ENCODE measurements around the gene NFILZ.

NFILZ gene

DNA sequence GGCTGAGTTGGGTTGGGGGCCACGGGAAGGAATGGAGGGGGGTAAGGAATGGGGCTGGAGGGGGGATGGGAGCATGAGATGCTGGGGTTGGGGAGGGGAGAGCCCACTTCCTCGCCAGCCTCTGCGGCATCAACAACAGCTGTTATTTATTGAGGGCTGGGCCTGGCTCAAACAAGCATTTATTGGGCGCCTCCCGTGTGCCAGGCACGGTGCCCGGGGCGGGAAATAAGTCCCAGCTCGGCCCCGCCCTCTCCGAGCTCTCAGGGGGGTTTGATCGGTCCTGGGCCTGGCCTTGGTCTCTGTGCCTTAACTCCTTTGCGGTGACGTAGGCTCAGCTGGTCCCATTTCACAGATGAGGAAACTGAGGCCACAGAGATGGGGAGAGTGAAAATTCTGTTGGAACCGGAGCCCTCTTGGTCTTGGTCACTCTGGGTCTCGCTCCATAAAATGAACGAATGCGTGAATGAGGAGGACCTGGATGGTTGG lies 19.0 kb upstream of the NFILZ start:
- no peak overlapping the region for H3K4me3 ChIP-seq (ENCODE audit: low read depth, low read length)
- TF ChIP-seq CTCF (IDR thresholded peaks at IDR 0.05; ENCODE audit: control insufficient read depth, extremely low read depth, insufficient read depth): no peak

DNA sequence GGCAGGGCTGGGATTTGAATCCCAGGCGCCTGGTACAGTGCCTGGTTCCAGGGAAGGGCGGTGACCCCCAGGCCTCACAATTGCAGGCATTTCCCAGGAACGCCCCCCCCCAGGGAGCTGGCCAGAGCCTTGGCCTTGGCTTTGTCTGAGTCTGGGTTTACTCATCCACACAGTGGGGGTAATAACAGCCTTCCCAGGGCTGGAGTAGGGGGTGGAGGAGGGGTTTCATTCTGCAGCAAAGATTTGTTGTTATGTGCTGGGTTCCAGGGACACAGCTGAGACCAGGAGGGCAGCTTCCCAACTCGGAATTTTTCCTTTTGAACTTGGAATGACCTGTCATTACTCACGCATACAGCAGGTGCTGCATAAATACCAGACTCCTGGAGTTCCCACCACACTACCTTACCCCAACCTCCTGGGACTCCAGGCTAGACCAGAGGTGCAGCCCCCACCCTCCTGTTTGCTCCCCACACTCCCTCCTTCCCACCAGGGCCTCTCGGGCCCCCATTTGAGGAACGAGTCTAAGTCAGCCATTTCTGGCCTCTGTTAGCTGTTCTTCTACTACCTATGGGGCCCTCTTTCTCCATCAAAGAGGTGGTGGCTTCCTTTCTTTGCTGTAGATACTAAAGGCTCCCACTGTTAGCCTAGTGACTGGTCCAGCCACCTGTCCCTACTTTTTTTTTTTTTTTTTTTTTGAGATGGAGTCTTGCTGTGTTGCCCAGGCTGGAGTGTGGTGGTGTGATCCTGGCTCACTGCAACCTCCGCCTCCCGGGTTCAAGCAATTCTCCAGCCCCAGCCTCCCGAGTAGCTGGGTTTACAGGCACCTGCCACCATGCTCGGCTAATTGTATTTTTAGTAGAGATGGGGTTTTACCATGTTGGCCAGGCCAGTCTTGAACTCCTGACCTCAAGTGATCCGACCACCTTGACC lies 18.3 kb upstream of the NFILZ start:
- no peak for TF ChIP-seq CTCF (IDR thresholded peaks at IDR 0.05; ENCODE audit: control insufficient read depth, extremely low read depth, insufficient read depth)
- H3K4me3 ChIP-seq (ENCODE audit: low read depth, low read length): no peak overlapping the region
- no peak for DNase-seq (ENCODE audit: low read depth)

More for the DNA sequence above, 19.0 kb upstream of the NFILZ start:
- DNase-seq (ENCODE audit: low read depth): no peak

DNA sequence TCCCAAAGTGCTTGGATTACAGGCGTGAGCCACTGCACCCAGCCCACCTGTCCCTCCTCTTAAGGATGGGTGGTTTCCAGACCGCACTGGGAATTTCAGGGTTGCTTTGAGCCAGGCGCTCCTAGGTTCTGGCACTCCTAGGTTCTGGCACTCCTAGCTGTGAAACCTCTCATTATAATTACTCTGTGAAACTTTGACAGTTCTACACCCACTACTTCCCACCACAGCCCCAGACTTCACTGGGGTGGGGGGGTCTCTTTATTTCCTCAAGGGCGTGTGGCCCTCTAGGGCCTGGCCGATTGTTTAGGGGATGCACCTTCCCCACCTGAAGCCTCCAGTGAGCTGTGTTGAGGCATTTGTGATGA lies 17.6 kb upstream of the NFILZ start:
- H3K4me3 ChIP-seq (ENCODE audit: low read depth, low read length): no peak overlapping the region
- no peak for TF ChIP-seq CTCF (IDR thresholded peaks at IDR 0.05; ENCODE audit: control insufficient read depth, extremely low read depth, insufficient read depth)
- DNase-seq (ENCODE audit: low read depth): no peak

GRCh38 chr19:8614455-8614854 lies 16.0 kb upstream of the NFILZ start:
- no peak for DNase-seq (ENCODE audit: low read depth)
- no peak overlapping the region for H3K4me3 ChIP-seq (ENCODE audit: low read depth, low read length)
- TF ChIP-seq CTCF (IDR thresholded peaks at IDR 0.05; ENCODE audit: control insufficient read depth, extremely low read depth, insufficient read depth): no peak

GRCh38 chr19:8615024-8615423 lies 15.4 kb upstream of the NFILZ start:
- H3K4me3 ChIP-seq (ENCODE audit: low read depth, low read length): no peak overlapping the region
- DNase-seq (ENCODE audit: low read depth): no peak
- TF ChIP-seq CTCF (IDR thresholded peaks at IDR 0.05; ENCODE audit: control insufficient read depth, extremely low read depth, insufficient read depth): no peak

- no peak for DNase-seq (ENCODE audit: low read depth)
- no peak overlapping the region for H3K4me3 ChIP-seq (ENCODE audit: low read depth, low read length)
- peak; percentile 81 for TF ChIP-seq CTCF (IDR thresholded peaks at IDR 0.05; ENCODE audit: control insufficient read depth, extremely low read depth, insufficient read depth)
Measured at GRCh38 chr19:8615813-8616596, 14.4 kb upstream of the NFILZ start.

All from LNCaP clone FGC (cell line).